AG20443 (cell line): ENCODE data around the gene KCNT2.

Source experiments
- DNase-seq: peaks from one replicate; pipeline ENCODE4 v3.0.0; 2012; ENCODE audit warnings: low spot score, mixed read lengths

The KCNT2 gene

GRCh38 chr1:196193896-196194559, 414.2 kb downstream of the KCNT2 start:
- DNase-seq = no peak

DNA sequence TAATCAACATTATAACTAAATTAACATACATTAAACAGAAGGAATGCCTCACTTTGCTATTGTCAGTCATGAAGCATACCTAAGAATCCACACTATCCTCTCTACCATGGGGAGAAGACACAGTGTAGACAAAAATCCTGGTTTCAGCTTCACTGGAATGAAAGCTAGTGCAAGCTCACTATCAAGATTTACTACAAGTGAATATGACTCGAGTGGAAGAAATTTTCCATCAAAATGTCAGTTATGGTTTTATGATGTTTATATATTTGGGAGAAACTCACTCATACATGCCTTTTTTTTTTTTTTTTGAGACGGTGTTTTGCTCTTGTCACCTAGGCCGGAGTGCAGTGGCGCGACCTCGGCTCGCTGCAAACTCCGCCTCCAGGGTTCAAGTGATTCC, 424.3 kb downstream of the KCNT2 start:
- DNase-seq = no peak

DNA sequence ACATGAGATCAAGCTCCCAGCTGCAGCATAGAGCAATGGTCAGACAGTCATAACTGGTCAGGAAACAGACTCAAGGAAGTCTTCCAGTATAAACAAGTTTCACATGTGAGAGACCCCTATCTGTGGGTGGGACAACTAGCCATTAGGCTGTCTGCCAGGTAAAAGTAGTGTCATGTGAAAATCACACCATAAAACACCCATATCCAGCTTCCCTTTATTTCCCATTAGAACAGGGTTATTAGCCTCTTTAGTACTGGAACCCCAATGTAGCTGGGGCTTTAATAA, 426.7 kb downstream of the KCNT2 start:
- DNase-seq = no peak

DNA sequence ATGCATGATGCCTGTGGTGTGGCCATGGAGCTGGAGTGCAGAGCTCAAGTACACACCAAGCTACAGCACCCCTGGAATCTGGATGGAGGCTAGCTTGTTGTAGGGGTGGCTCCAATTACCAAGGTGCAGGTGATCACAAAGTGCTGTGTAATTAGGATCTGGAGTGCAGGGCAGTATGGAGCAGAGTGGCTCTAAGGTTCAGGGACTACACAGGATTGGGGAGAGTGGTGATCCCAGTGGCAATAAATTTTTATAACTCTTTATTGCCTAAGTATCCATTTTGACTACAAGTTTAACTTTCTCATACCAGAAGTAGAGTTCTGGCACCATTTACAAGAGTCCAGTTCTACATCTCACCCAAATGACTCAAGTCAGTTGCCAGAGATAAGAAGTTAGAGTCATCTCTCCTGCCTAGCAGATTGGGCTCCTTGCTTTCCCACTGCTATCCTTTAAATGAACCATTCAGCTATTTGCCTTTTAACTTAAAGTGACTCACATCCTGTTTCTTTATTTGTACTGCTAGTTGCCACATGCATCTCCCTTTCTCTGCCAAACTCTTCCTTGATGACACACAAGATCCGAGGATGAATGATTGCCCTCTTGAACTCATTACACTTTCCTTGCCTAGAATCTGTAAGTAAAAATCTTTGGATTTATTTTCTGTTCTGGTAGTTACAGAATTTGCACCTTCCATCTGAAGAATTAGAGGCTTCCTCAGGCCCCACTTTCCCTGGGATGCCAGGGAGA, 427.2 kb downstream of the KCNT2 start:
- peak; percentile 56 for DNase-seq

GRCh38 chr1:196178083-196178635, 430.1 kb downstream of the KCNT2 start:
- peak; percentile 8 for DNase-seq
